Lung (tissue), 12 donors: ENCODE measurements around the gene TBC1D2. TPM values are rescaled to one million over a fixed set of nuclear protein-coding genes. Genes with fewer than 3 reads are reported as not detected.

ENCODE experiments used
- ATAC-seq: fragments of 200-7000 bp; cut with Tn5 transposase; one replicate; pipeline ENCODE4 v1.9.1; 2020; ENCODE audit warnings: moderate number of reproducible peaks; ENCODE audit not compliant: insufficient read depth, low FRiP score
- DNase-seq, 3 donors: peaks; one replicate each; pipeline ENCODE4 v3.0.0-alpha.2; 2013 to 2017
- H3K27ac ChIP-seq, 2 donors: one replicate each; pipeline ENCODE4 v1.5.1; 2013; ENCODE audit warnings: mild to moderate bottlenecking in 2 of 2, moderate library complexity in 2 of 2, control low read depth in 1 of 2, inconsistent platforms in 1 of 2, low read depth in 1 of 2, low read length in 1 of 2
- H3K27me3 ChIP-seq, 3 donors: one replicate each; pipeline ENCODE4 v1.5.1; 2013; ENCODE audit warnings: low read length in 2 of 3; ENCODE audit not compliant: control insufficient read depth in 3 of 3, insufficient read depth in 3 of 3
- H3K36me3 ChIP-seq, 4 donors: one replicate each; pipeline ENCODE4 v1.5.1; 2013; ENCODE audit warnings: low read length in 4 of 4, mild to moderate bottlenecking in 1 of 4, moderate library complexity in 1 of 4; ENCODE audit not compliant: control insufficient read depth in 4 of 4, insufficient read depth in 4 of 4
- H3K4me1 ChIP-seq, 5 donors: one replicate each; pipeline ENCODE4 v1.5.1; 2013; ENCODE audit warnings: low read length in 5 of 5, mild to moderate bottlenecking in 2 of 5, moderate library complexity in 1 of 5; ENCODE audit not compliant: control insufficient read depth in 5 of 5, insufficient read depth in 5 of 5
- H3K4me3 ChIP-seq: one replicate; pipeline ENCODE4 v1.5.1; 2013; ENCODE audit warnings: mild to moderate bottlenecking, control low read depth, moderate library complexity
- H3K9ac ChIP-seq, 2 donors: one replicate each; pipeline ENCODE4 v1.5.1; 2013; ENCODE audit warnings: low read length in 2 of 2, control low read depth in 1 of 2; ENCODE audit not compliant: insufficient read depth in 1 of 2
- H3K9me3 ChIP-seq, 4 donors: one replicate each; pipeline ENCODE4 v1.5.1; 2013; ENCODE audit warnings: low read length in 3 of 4, mild to moderate bottlenecking in 1 of 4, moderate library complexity in 1 of 4; ENCODE audit not compliant: control insufficient read depth in 4 of 4, insufficient read depth in 3 of 4
- WGBS, 2 donors: extraction: QIAGEN DNeasy Blood & Tissue Kit; methylation state at CpG; one replicate each; pipeline ENCODE4 v1.1.7; 2013; 5-methylcytosine and 5-hydroxymethylcytosine counted together
- polyA plus RNA-seq, 2 donors: library from polyadenylated mRNA; stranded (reverse); fragments of 200-250 nt; gene quantifications; one replicate each; pipeline ENCODE4 v1.2.1, GENCODE V29; 2013
- total RNA-seq, 2 donors: library from RNA; depleted of rRNA in 1 of 2; stranded (reverse); fragments of >200 nt in 1 of 2; gene quantifications; one replicate each; pipeline ENCODE4 v1.2.1, GENCODE V29; 2014 to 2021
- TF ChIP-seq, protein P1 (sequence below): IDR thresholded peaks from 2 replicates; pipeline ENCODE4 v1.5.1; 2012; ENCODE audit warnings: mild to moderate bottlenecking; ENCODE audit errors: control extremely low read depth, extremely low read depth
- donor health status: control.
- donor health status: control.
- donor health status: Bipolar disorder and iron deficiency.
- donor health status: healthy.
- donor health status: DM: yes; HTN: yes; CAD: no.

TBC1D2 gene
- total and polyA plus RNA-seq, 4 donors = 31.3 to 73.0 (median 56.1) TPM

DNA sequence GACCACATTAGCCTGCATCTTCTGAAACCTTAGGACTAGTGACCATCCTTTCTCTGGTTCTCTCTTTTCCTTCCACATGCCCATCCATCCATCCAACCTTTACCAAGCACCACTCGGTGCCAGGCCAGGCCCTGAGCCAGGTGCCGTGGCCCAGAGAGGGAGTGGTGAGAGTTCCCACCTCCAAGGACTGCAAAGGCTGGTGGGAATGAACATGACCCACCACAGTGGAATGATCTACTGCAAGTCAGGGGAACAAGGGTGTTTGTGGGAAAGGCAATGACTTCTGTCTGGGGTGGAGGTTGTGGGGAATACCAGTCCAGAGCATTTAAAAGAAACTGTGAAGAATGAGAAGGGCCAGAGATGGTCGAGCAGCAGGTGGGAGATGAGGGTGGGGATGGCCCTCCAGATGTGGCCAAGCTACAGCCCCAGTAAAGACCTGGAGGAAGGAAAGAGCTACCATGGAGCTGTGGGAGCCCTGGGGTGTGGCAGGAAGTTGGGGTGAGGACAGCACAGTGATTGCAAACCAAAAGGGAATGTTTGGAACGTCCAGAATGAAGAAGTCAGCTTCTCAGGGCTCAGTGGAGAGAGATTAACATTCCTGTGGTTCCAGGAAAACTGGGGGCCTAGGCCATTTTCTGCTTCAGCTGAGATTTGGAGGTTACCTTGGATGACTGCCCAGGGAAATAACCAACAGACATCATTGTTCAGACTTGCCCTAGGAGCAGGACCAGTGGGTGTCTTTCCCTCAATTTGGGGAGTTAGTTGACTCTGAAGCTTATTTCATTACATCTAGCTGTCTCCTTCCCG, 32.4 kb downstream of the TBC1D2 start:
- Histone ChIP-seq H3K36me3 (peaks cover 0 to 48% (median 0%) of the 10 kb centered on the region in 4 donors), H3K9ac (no peak overlapping the region)
- ATAC-seq = peak; percentile 50

DNA sequence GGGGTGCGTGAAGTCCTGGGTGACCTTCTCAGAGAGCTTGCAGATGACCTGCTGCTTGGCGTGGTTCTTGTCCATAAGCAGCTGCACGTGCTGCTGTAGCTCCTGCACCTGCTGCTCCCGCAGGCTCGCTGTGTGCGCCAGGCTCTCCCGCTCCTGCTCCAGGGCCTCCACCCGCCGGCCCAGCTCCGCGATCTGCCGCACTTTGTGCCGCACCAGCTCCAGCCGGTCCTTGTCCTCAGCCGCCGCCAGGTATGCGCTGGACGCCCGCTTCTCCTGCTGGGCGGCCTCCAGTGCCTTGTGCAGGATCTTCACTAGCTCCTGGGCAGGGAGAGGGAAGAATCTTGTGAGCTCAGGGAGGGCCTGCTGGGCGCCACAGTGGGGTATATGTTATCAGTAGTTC, 34.5 kb downstream of the TBC1D2 start:
- H3K4me3 ChIP-seq = no peak overlapping the region
- H3K36me3 ChIP-seq = peaks cover 0 to 54% (median 0%) of the 10 kb centered on the region in 4 donors
- H3K9me3 ChIP-seq = no peaks in the 10 kb centered on the region
- ATAC-seq (no peak), DNase-seq (peak in 1 of 3 donors; percentile 7)
- no peak overlapping the region for H3K9ac ChIP-seq
- no peaks in the 10 kb centered on the region for H3K27me3 ChIP-seq
- H3K4me1 ChIP-seq = peaks cover 0 to 8% (median 4%) of the 10 kb centered on the region in 5 donors
- H3K27ac ChIP-seq = peak overlapping the region in 1 of 2 donors; percentile 13
- TF ChIP-seq, protein P1, sequence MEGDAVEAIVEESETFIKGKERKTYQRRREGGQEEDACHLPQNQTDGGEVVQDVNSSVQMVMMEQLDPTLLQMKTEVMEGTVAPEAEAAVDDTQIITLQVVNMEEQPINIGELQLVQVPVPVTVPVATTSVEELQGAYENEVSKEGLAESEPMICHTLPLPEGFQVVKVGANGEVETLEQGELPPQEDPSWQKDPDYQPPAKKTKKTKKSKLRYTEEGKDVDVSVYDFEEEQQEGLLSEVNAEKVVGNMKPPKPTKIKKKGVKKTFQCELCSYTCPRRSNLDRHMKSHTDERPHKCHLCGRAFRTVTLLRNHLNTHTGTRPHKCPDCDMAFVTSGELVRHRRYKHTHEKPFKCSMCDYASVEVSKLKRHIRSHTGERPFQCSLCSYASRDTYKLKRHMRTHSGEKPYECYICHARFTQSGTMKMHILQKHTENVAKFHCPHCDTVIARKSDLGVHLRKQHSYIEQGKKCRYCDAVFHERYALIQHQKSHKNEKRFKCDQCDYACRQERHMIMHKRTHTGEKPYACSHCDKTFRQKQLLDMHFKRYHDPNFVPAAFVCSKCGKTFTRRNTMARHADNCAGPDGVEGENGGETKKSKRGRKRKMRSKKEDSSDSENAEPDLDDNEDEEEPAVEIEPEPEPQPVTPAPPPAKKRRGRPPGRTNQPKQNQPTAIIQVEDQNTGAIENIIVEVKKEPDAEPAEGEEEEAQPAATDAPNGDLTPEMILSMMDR = no peak
- WGBS, 2 donors = 94 to 95% methylated on average over 19 to 21 of the region's 21 CpGs

More for the DNA sequence above, 32.4 kb downstream of the TBC1D2 start:
- DNase-seq = peak in 1 of 3 donors; percentile 8
- H3K4me3 ChIP-seq = no peak overlapping the region
- peak overlapping the region in 1 of 2 donors; percentile 33 for H3K27ac ChIP-seq
- H3K27me3 ChIP-seq = no peaks in the 10 kb centered on the region
- H3K9me3 ChIP-seq = no peaks in the 10 kb centered on the region
- 62 to 74% methylated on average over 5 of the region's 5 CpGs for WGBS, 2 donors
- TF ChIP-seq, protein P1 = no peak
- H3K4me1 ChIP-seq = peaks cover 0 to 8% (median 4%) of the 10 kb centered on the region in 5 donors

DNA sequence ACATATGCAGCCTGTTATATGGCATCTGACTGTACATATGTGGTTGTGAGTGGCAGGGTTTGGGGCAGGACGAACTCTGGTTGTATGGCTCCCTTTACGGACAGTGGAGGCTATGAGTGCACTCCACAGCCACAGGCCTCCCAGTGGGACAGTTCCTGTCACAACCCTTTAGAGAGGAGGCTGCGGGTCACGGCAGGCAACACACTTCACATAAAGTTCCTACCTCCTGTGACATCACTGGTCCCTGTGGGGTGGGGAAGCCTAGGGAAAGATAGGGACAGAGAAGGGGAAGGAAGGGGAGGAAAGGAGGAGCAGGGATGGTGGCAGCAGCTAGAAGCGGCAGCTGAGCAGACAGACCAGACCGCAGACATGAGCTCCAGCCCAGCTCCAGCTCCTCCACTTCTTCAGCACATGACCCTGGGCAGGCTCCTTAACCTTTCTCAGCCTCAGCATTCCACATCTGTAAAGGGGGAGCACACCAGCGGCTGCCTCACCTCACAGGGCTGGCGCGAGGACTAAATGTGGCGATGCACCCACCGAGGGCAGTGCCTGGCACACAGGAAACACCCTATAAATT, 35.6 kb downstream of the TBC1D2 start:
- Histone ChIP-seq H3K27me3 (no peaks in the 10 kb centered on the region), H3K4me1 (peaks cover 0 to 8% (median 4%) of the 10 kb centered on the region in 5 donors), H3K9ac (peak overlapping the region in 1 of 2 donors; percentile 51), H3K4me3 (no peak overlapping the region), H3K27ac (peak overlapping the region in 1 of 2 donors; percentile 86), H3K9me3 (no peaks in the 10 kb centered on the region), H3K36me3 (peaks cover 0 to 48% (median 0%) of the 10 kb centered on the region in 4 donors)
- TF ChIP-seq, protein P1 = no peak
- ATAC-seq (no peak), DNase-seq (peak in 1 of 3 donors; percentile 10)
- 86 to 92% methylated on average over 11 of the region's 11 CpGs for WGBS, 2 donors
